NT2/D1 (cell line): ENCODE data around the gene SRA1.

ENCODE experiments used
- YY1 ChIP-seq: IDR thresholded peaks from 2 replicates; pipeline ENCODE4 v1.6.1; 2011; ENCODE audit not compliant: insufficient read length, insufficient read depth
- ZNF274 ChIP-seq: IDR thresholded peaks from 2 replicates; pipeline ENCODE4 v1.6.1; 2011; ENCODE audit warnings: mild to moderate bottlenecking, low read depth, low read length

- TF ChIP-seq YY1 (no peak), ZNF274 (no peak)
Observed at GRCh38 chr5:140557136-140557805, at the start of gene SRA1.
